ENCODE measurements around the gene VMA21.

VMA21 gene

GRCh38 chrX:151396825-151397740 is at the start of gene VMA21:
VMA21 (plus strand) TSS chrX:151397206; CDS start chrX:151397309, 103 bp downstream.
- DNase-seq (ENCODE audit: low spot score) = peak; percentile 91

DNA sequence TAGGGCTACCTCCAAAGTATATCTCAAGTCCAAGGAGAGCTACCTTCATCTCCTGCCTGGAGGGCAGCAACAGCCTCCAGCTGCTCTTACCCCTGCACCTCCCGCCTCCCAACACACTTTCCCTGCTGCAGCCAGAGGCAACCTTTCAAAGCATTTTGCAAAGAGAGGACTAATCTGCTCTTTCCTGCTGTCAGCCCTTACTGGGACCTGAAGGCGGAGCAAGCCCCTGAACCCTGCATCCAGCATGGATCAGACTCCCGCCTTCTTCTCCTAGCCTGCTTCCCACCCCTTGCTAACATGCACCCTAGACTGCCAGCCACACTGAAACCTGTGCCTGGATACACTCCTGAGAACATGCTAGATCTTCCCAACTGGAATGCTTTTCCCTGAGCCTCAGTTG is 37.7 kb upstream of the VMA21 start:
- DNase-seq (ENCODE audit: low spot score) = no peak

DNA sequence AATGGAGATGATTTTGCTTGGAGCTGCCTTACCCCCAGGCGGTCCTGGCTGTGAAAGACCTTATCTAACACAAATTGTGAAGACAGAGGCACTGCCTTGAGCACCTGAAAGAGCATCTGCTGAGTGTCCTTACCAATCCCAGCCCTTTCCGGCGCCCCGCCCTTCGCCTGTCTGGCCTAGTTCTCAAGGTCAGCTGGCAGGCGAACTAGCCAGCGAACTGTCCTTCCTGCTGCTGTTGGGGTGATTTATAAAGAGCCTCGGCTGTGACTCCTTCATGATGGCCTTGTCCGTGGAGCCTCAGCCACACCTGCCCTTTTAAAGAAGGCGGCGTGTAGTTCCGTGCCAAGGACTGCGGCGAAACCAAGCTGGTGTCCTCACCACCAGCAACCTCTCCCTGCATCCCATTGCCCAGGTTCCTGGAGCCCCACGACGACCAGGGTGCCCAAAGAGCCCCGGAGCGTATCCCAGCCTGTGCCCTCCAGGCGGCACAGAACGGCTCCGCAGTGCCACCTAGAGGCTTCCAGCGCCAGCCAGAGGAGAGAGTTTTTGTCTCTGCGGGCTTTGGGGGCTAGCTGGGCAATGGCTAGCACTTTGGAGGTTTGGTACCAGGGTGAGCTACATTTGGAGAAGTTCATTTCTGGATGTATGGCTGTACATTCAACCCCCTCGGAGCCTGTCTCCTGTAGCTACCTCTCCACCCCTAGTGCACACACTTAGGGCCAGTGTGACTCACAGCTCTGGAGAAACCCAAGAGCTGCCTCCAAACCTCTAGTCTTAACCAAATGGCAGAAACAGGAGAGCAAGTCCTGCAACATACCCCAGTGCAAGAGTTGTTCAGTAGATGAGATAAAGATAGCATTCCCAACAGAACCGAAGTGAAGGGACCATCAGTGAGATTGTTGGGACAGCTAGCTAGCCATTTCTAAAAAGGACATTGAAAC is 36.8 kb upstream of the VMA21 start:
- peak; percentile 53 for DNase-seq (ENCODE audit: low spot score)

- DNase-seq (ENCODE audit: low spot score) = no peak
Observed at GRCh38 chrX:151363316-151363715, 33.7 kb upstream of the VMA21 start.

DNA sequence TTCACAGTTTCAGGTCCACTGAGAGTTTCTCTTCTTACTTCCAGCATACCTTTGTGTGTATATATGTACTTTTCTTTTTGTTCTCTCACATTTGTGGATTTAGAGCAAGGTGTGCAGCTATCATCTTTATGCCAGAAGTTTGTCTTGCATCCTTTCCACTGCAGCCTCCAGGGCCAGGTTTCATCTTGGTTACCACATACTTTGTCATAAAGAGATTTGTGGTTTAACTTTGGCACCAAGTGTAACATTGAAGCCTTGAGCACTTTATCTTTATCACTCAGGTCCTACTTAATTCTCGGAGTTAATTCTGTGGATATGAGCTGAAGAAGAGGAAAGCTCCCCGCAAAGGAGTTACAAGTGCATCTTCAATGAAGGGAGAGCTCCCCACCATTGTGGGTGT is 31.4 kb upstream of the VMA21 start:
- DNase-seq (ENCODE audit: low spot score) = no peak

GRCh38 chrX:151370906-151371305 is 26.1 kb upstream of the VMA21 start:
- peak; percentile 2 for DNase-seq (ENCODE audit: low spot score)

- no peak for DNase-seq (ENCODE audit: low spot score)
Observed at GRCh38 chrX:151384807-151385206, 12.2 kb upstream of the VMA21 start.

GRCh38 chrX:151386838-151387459 is 10.1 kb upstream of the VMA21 start:
- DNase-seq (ENCODE audit: low spot score) = no peak

- no peak for DNase-seq (ENCODE audit: low spot score)
Observed at GRCh38 chrX:151391722-151392121, 5.3 kb upstream of the VMA21 start.

DNA sequence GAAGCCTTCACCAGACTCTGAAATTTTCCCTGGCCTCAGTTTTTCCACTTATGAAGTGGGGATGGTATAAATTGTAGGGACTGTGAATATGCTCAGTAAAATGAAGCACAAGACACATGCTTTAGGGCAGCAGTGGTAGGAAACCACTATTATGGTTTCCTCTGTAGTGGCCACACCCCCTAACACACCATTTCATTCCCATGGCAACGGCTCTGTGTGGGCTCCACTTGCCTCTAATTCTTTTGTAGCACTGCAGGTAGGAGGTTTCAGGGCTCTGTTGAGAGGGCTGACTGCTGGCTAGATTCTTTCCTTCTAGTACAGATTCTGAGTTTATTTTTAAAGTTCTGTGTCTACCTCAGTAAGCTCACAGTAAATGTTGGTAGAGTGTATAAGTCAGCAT is 3.5 kb upstream of the VMA21 start:
- no peak for DNase-seq (ENCODE audit: low spot score)

- DNase-seq (ENCODE audit: low spot score) = peak; percentile 31
Observed at GRCh38 chrX:151396042-151396824, 773 bp upstream of the VMA21 start.

GRCh38 chrX:151397741-151398070 is 700 bp downstream of the VMA21 start:
- peak; percentile 3 for DNase-seq (ENCODE audit: low spot score)

DNA sequence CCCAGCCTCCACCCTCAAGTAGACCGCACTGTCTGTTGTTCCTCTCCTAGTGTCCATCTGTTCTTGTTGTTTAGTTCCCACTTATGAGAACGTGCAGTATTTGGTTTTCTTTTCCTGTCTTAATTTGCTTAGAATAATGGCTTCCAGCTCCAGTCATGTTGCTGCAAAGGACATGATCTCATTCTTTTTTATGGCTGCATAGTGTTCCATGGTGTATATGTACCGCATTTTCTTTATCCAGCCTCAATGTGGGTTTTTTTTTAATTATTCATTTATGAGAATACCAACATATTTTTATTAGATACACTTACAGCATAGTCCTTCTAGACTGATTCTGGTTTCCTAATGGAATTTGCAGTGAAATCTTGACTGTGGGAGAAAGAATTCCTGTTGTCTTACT is 1.3 kb downstream of the VMA21 start:
- DNase-seq (ENCODE audit: low spot score) = no peak

DNA sequence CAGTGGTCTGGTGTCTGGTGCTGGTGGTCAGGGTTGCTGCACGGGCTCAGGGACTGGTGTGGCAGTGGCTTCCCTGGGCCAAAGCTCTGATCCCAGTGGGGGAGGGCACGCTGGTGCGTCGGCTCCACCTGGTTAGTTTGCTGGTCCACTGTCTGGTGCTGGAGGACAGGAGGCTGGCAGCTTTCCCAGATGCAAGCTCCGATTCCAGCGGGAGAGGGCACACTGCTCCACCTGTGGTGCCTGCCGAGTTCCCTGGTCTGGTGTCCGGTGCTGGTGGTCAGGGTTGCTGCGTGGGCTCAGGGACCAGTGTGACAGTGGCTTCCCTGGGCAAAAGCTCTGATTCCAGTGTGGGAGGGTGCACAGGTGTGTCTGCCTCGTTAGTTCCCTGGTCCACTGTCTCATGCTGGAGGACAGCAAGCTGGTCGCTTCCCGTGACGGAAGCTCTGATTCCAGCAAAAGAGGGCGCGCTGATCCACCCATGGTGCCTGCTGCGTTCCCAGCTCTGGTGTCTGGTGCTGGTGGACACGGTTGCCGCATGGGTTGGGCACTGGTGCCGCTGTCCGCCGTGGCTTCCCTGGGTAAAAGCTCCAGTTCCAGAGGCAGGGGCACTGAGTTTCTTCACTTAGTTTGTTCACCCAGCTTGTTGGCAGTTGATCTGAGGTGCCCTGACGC is 5.8 kb downstream of the VMA21 start:
- DNase-seq (ENCODE audit: low spot score) = no peak

DNA sequence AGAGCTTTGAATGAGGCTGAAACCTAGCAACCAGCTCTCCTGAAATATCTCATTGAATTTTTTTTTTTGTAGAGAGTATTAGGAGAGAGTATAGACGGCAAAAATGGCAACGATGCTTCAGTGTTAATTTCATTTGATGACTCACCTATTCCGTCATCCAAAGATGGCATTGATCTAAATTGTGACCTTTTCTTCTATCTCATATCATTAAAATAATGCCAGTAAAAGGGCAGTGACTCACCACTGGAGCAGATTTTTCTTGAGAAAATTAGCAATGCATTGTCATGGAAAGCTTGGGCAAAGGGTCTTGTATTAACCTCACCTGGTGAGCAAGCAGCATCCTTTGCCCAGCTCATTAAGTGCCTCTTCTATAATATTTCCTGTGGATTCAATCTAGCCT is 19.6 kb downstream of the VMA21 start:
- DNase-seq (ENCODE audit: low spot score) = no peak

GRCh38 chrX:151419782-151420181 is 22.8 kb downstream of the VMA21 start:
- no peak for DNase-seq (ENCODE audit: low spot score)

DNA sequence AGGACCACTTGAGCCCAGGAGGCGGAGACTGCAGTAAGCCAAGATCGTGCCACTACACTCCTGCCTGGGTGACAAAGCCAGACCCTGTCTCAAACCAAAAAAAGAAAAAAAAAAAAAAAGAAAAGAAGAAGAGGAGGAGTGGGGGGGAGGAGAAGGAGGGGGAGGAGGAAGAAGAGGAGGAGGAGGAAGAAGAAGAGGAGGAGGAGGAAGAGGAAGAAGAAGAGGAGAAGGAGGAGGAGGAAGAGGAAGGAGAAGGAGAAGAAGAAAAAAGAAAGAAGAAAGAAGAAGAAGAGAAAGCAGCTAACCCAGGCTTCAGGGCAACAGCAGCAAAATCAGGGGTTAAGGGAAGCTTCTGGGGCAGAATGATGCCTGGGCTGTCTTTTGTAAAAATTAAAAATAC is 27.5 kb downstream of the VMA21 start:
- DNase-seq (ENCODE audit: low spot score) = no peak

- DNase-seq (ENCODE audit: low spot score) = no peak
Observed at GRCh38 chrX:151448509-151448908, 51.5 kb downstream of the VMA21 start.

DNA sequence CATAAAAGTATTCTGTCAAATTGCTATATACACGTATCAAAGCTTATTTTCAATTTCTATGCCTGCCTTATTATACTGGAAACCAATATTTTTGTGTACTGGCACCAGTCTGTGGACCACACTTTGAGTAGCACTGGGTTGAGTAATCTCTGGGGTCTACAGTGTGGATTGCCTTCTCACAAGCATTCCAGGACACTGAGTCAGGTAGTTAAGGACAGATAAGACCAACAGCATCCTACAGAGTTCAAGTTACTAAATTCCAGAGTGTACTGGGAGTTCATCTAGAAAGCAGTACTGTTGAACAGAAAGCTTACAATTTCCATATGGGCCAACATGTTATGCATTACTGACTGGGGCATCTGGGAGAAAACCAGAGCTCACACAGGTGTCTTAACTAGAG is 61.8 kb downstream of the VMA21 start:
- no peak for DNase-seq (ENCODE audit: low spot score)
